Panc1 (cell line): ENCODE measurements around the gene PDXK. TPM values are rescaled to one million over a fixed set of nuclear protein-coding genes. Genes with fewer than 3 reads are reported as not detected.

Source experiments
- ATAC-seq: fragments of 200-7000 bp; cut with Tn5 transposase; 2 replicates; pipeline ENCODE4 v1.9.1; 2020; ENCODE audit warnings: mild to moderate bottlenecking, moderate library complexity
- BruUV-seq: library from RNA; stranded (reverse); fragments of 400-500 nt; replicated peaks from 2 replicates; lab custom pipeline; 2021; lab: Mats Ljungman, UMichigan
- CTCF ChIA-PET: fragments of 300-600 bp; sonication (Branson Sonifier 250); formaldehyde crosslinking; loops from one replicate; lab custom pipeline; 2022; ENCODE audit warnings: antibody characterized with exemption; lab: Charles Lee
- POLR2A ChIA-PET: fragments of 300-600 bp; sonication (Branson Sonifier 250); formaldehyde crosslinking; loops from one replicate; lab custom pipeline; 2022; ENCODE audit warnings: antibody characterized with exemption; lab: Charles Lee
- DNase-seq: peaks from one replicate; pipeline ENCODE4 v3.0.0-alpha.2; 2010; ENCODE audit warnings: low read depth, low spot score
- H3K27ac ChIP-seq: 2 replicates; pipeline ENCODE4 v1.5.1; 2011; ENCODE audit warnings: mild to moderate bottlenecking, low read length, inconsistent platforms
- H3K27me3 ChIP-seq: fragments of 200-500 bp; sonication (Bioruptor generic); 2 replicates; pipeline ENCODE4 v1.6.0; 2014; ENCODE audit warnings: low read length, inconsistent platforms; ENCODE audit not compliant: control insufficient read depth, insufficient read depth
- H3K36me3 ChIP-seq: fragments of 200-500 bp; sonication (Bioruptor generic); 2 replicates; pipeline ENCODE4 v1.5.1; 2014; ENCODE audit warnings: inconsistent platforms, mild to moderate bottlenecking, low read length, moderate library complexity; ENCODE audit not compliant: control insufficient read depth, insufficient read depth
- H3K4me1 ChIP-seq: 2 replicates; pipeline ENCODE4 v1.5.1; 2011; ENCODE audit warnings: inconsistent platforms, mild to moderate bottlenecking, low read length, moderate library complexity; ENCODE audit not compliant: control insufficient read depth, insufficient read depth
- H3K4me3 ChIP-seq, 2 experiments: 2 replicates each; pipeline ENCODE4 v1.5.1; 2011 to 2012; ENCODE audit warnings: low read depth in 2 of 2, low read length in 2 of 2, mild to moderate bottlenecking in 2 of 2, inconsistent platforms in 1 of 2, moderate library complexity in 1 of 2
- H3K9me3 ChIP-seq: fragments of 200-500 bp; sonication (Bioruptor generic); 2 replicates; pipeline ENCODE4 v1.5.1; 2014; ENCODE audit warnings: low read depth, mild to moderate bottlenecking, inconsistent platforms, low read length, moderate library complexity; ENCODE audit not compliant: control insufficient read depth, insufficient read depth
- CTCF ChIP-seq: fragments of 450-650 bp; IDR thresholded peaks from 2 replicates; pipeline ENCODE4 v1.5.1; 2017; ENCODE audit warnings: mild to moderate bottlenecking
- POLR2AphosphoS5 ChIP-seq: IDR thresholded peaks from 2 replicates; pipeline ENCODE4 v1.6.1; 2012; ENCODE audit warnings: mild to moderate bottlenecking, low read depth, low read length, moderate library complexity
- SIN3A ChIP-seq: IDR thresholded peaks from 2 replicates; pipeline ENCODE4 v1.6.1; 2012; ENCODE audit warnings: low read depth, mild to moderate bottlenecking, low read length, moderate library complexity, borderline replicate concordance; ENCODE audit not compliant: insufficient read depth
- TCF7L2 ChIP-seq: IDR thresholded peaks from 2 replicates; pipeline ENCODE4 v1.6.1; 2011; ENCODE audit warnings: mild to moderate bottlenecking, low read depth, low read length, inconsistent platforms
- in situ Hi-C: cut with HindIII; loops from 2 replicates; pipeline ENCODE4 v1.10.0; 2016; ENCODE audit warnings: low sequenced_read_pairs, low pct_unique_long_range_greater_than_20kb
- intact Hi-C: fragments of 100-400 bp; cut with micrococcal nuclease; formaldehyde crosslinking; loops from one replicate; pipeline ENCODE4 v1.10.0; 2022; ENCODE audit not compliant: unreplicated experiment
- total RNA-seq: library from RNA; stranded (reverse); gene quantifications from one replicate; pipeline ENCODE4 v1.2.1, GENCODE V29; 2021; ENCODE audit not compliant: unreplicated experiment
- TF ChIP-seq, protein P1 (sequence below), 2 experiments: IDR thresholded peaks; 2 replicates each; pipeline ENCODE4 v1.6.1; 2011 to 2012; ENCODE audit warnings: low read depth in 2 of 2, control low read depth in 1 of 2, low read length in 1 of 2, mild to moderate bottlenecking in 1 of 2, moderate library complexity in 1 of 2; ENCODE audit not compliant: insufficient read depth in 1 of 2

The PDXK gene
- total RNA-seq, 1 experiment from 2014 or later = 184 TPM

DNA sequence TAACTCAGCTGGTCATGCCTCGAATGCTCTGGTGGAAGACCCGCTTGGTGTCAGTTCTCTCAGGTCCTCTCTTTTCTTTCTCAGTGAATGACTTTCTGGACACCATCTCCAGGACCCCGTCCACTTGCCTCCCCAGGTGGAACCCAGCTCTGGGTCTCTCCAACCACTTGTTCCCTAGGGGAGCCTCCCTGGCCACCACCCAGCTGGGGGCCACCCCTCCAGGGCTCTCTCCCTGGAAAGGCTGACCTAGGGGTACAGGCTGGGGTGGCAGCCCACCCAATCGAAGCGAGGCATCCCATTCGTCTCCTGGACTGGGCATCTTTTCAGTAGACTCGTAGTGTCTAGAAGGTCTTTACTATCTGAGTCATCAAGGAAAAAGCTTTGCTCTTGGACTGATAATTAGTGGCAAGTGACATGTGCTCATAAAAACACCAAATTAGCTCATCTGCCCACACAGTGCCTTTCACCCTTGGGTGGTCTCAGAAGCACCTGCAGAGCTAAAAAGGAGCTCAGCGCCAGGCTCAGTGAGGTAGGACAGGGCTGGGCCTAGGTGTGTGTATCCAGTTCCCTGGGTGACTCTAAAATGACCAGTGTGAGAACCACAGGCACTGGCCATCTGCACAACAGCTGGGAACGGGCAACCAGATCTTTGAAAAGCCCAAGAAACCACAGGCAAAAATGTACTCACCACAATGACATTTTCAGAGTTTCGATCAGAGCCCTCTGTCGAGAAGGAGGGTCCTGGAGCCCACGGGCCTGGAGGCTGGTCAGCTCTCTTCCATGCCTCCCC, 2.4 kb upstream of the PDXK start:
- H3K4me1 ChIP-seq = peaks cover 23% of the 10 kb centered on the region
- H3K36me3 ChIP-seq = peaks cover 3% of the 10 kb centered on the region; the same call in 1 of the 2 replicates
- ChIA-PET CTCF (no interaction called here), POLR2A (no interaction called here)
- in situ Hi-C loops (no loop called here), intact Hi-C loops (no loop called here)
- H3K27me3 ChIP-seq = no peaks in the 10 kb centered on the region
- no peaks in the 10 kb centered on the region for H3K9me3 ChIP-seq
- DNase-seq (no peak), ATAC-seq (no peak)
- no peak for TF ChIP-seq TCF7L2
- TF ChIP-seq, protein P1, sequence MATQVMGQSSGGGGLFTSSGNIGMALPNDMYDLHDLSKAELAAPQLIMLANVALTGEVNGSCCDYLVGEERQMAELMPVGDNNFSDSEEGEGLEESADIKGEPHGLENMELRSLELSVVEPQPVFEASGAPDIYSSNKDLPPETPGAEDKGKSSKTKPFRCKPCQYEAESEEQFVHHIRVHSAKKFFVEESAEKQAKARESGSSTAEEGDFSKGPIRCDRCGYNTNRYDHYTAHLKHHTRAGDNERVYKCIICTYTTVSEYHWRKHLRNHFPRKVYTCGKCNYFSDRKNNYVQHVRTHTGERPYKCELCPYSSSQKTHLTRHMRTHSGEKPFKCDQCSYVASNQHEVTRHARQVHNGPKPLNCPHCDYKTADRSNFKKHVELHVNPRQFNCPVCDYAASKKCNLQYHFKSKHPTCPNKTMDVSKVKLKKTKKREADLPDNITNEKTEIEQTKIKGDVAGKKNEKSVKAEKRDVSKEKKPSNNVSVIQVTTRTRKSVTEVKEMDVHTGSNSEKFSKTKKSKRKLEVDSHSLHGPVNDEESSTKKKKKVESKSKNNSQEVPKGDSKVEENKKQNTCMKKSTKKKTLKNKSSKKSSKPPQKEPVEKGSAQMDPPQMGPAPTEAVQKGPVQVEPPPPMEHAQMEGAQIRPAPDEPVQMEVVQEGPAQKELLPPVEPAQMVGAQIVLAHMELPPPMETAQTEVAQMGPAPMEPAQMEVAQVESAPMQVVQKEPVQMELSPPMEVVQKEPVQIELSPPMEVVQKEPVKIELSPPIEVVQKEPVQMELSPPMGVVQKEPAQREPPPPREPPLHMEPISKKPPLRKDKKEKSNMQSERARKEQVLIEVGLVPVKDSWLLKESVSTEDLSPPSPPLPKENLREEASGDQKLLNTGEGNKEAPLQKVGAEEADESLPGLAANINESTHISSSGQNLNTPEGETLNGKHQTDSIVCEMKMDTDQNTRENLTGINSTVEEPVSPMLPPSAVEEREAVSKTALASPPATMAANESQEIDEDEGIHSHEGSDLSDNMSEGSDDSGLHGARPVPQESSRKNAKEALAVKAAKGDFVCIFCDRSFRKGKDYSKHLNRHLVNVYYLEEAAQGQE (IDR thresholded peaks at IDR 0.05; ENCODE audit: insufficient read depth in 1 of 2, low read depth in 2 of 2, low read length in 1 of 2) = no peak
- no peak for TF ChIP-seq CTCF
- TF ChIP-seq SIN3A = no peak
- TF ChIP-seq POLR2AphosphoS5 = no peak
- peak overlapping the region; percentile 59; the same call in 1 of the 2 replicates for H3K27ac ChIP-seq
- no peak overlapping the region for H3K4me3 ChIP-seq
- BruUV-seq = no TSS peak

DNA sequence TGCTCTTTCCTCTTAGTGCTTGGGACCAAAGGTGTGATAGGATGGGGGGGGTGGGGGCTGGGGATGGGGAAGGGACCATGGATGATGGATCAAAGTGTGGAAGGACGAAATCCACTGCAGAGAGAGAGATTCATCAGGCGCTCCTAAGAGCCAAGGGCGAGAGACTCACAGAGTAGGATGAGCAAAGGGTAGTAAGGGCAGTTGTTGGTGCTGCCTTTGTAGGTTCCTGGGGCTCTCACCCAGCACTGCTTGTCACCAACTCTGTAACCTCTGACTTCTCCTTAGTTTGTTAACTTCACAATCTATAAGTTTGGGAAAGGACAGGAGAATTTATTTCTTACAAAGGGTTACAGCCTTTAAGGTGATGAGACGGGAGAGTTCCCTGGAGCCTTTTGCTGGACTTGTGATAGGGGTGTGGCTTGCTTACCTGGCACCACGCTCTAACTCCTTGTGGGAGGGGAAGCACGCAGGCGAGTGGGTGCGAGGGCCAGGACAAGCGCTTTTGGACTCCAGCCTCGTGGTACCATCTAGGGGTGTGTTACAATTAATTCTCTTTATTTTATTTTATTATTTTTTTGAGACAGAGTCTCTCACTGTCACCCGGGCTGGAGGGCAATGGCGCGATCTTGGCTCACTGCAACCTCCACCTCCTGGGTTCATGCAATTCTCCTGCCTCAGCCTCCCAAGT, 1.6 kb upstream of the PDXK start:
- Histone ChIP-seq H3K4me1 (peaks cover 29% of the 10 kb centered on the region), H3K4me3 (no peak overlapping the region), H3K27ac (peak overlapping the region; percentile 61; the same call in 1 of the 2 replicates), H3K9me3 (no peaks in the 10 kb centered on the region), H3K36me3 (peaks cover 3% of the 10 kb centered on the region; the same call in 1 of the 2 replicates), H3K27me3 (no peaks in the 10 kb centered on the region)
- ATAC-seq (no peak), DNase-seq (no peak)
- no peak for TF ChIP-seq POLR2AphosphoS5
- TF ChIP-seq, protein P1 (IDR thresholded peaks at IDR 0.05; ENCODE audit: insufficient read depth in 1 of 2, low read depth in 2 of 2, low read length in 1 of 2) = no peak
- no peak for TF ChIP-seq CTCF
- no peak for TF ChIP-seq SIN3A
- no peak for TF ChIP-seq TCF7L2
- no TSS peak for BruUV-seq
- in situ Hi-C loops = no loop called here
- POLR2A ChIA-PET = no interaction called here
- CTCF ChIA-PET = no interaction called here
- intact Hi-C loops = no loop called here
